Fibroblast of peridontal ligament (primary cell): Measurements from ENCODE around the gene UBAP1L.
"Not testable (repeated sequence)": the region's sequence is repeated elsewhere in the genome, so short reads cannot be mapped to it uniquely, and the experiment has no call there.

Experiments
- DNase-seq: peaks from one replicate; pipeline ENCODE4 v3.0.0-alpha.2; 2010; ENCODE audit errors: extremely low read depth

UBAP1L gene

DNA sequence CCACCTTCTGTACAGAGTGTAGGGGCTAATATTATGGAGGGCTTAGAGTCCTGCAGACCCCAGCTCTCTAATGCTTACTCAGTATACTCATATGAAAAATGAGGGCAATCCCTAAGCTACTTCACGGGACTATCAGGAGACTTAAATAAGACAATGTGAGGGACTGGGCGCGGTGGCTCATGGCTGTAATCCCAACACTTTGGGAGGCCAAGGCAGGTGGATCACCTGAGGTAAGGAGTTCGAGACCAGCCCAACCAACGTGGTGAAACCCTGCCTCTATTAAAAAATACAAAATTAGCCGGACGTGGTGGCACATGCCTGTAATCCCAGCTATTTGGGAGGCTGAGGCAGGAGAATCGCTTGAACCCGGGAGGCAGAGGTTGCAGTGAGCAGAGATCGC, 15.2 kb downstream of the UBAP1L start:
- DNase-seq: not testable (repeated sequence)

DNA sequence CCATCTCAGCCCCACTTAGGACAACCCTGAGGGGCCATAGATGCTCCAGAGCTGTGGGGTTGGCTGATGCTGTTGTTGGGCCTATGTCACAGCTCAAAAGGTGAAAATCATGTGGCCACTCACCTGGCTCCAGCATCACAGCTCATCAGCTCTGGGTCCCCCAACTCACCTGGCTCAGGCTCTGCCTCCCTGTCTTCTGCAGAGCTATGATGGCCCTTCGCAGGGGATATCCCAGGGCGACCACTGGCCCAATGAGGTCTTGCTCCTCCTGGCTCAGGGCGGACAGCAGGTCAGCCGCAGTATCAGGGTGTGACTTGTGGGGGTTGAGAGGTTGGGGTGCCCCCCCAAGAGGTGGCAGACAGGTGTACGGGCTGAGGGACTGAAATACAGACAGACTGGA, 15.7 kb downstream of the UBAP1L start:
- no peak for DNase-seq

DNA sequence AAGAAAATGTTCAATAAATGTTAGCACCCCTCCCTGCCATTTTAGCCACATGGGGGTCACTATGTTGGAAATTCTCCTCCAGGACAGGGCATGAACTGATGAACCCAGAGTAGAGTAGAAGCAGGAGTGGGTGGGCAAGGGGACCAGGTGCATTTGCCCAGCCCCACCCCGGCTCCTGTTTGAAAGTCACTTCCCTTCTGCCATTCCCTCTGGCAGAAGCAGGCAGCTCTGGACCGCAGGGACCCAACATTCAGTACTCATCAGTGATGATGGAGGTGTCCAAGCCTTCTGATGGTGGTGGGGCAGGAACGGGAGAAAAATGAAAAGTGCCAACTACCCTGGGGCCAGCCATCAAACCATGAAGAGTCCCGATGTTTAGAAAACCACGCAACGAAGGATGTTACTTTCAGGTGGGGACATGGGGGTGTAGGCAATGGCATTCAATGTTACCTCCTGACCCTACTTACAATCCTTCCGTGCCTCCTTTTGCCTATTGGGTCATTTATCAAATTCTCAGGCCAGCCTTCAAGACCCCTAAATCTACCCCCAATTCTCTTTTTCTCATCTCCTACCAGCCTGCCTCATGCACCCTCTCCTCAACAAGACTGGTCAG, 17.2 kb downstream of the UBAP1L start:
- DNase-seq: no peak

DNA sequence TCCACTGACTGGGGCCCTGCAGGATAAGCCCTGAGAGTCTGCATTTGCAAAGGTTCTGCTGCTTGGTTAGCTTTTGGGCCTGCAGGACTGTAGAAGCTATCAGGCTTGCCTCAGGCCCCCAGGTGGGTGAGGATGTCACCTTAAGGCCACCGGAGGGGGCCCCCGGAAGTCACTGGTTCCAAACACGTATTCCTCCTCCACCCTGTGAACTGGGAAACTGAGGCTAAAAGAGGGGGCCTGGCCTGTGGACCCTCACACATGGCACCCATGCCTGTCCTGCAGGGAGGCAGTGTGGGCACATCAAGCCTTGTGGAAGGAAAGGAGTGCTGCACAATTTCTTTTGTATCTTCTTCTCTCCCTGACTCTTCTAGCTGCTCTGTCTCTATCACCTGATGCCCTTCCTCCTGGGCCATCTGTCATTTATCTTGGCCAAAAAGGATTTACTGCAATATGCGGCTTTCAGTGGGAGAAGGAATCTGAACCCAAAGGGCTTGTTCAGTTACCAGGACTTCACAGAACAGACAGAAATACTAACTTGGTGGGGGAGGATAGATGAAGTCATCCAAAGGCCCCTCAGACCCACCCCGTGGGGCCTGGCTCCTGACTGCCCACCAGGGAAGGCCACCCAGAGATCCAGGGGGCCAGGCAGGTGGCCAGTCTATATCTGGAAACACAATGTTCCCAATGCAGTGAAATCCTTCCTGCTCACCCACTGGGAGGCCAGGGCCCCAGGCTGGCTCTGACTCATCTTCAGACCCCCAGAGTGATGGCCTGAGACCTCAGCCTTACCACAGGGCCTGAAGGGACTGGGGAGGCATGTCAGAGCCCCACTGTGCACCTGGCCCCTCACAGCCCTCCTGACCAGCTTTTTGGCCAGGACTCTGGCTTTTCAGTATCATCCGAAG, 18.3 kb downstream of the UBAP1L start:
- DNase-seq: no peak

DNA sequence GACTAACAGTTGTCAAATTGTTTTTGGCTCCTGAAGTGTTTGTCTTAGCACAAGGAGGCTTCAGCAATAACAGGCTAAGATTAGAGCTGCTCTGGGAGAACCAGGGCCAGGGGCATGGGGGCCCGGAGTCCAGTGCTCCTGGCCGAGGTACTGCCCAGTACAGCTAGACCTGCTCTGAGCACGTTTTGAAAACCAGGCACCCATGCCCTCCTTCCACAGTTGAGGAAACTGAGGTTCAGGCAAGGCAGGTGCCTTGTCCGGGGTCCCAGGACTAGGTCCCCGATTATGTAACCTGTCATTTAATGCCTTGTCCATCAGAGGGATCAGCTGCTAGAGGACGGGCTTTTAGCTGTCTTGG, 19.3 kb downstream of the UBAP1L start:
- DNase-seq: no peak

DNA sequence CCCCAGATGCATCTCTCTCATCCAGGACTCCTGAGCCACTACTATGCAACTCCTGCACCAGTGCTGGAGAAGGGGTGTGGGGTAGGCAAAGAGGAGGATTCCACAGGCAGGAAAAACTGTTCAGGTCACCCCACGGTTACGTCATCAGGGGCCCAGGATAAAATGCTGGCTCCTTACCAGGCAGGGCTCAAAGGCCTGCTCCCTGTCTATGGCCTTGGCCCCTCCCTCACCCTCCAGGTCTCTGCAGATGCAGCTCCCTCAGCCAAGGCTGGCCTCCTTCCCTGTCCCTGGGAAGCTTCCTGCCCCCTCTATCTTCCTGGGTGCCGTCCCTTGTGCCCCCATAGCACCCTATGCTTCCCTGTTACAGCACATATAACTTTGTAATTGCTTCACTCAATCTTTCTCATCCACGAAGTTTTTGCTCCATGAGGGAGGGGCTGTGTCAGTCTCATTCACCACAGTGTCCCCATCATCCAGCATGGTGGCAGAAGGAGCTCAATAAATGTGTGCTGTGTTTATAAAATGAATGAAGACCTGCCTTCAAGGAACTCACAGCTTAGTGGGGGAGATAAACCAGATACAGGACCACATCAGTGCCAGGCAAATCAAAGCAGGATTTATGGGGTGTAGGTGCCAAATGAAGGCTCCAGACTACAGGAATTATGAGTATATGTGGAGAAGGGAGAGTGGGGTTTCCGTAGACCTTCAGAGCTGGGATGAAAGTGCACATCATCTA, 19.8 kb downstream of the UBAP1L start:
- no peak for DNase-seq

DNA sequence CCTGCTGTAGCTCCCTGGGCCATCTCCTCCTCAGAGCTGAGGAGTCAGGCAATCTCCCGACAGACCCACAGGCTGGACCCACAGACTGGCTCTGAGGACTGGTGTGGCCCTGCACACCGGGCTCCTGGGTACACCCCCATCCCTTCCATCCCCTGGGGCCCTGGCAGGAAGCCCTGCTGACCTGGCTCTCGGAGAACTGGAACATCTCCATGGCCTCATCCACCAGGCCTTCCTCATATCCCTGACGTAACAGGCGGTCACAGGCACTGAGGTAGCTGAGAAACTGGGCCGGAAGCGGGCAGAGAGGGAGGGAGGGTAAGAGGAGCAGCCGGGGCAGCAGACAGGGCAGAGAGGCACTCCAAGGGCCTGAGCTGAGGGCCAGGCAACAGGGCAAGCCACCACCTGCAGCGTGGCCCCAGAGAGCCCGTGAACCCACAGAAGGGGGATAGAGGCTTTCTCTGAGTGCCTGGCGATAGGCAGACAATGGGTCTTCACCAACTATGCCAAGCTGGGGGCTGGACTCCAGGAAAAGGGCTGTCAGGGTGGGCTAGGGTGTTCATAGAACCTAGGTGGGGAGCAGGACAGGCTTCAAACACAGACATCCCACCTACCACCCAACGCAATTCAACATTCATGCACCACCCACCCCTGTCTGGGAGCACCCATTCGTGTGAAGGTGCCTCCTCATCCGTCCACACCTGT, 20.6 kb downstream of the UBAP1L start:
- no peak for DNase-seq

DNA sequence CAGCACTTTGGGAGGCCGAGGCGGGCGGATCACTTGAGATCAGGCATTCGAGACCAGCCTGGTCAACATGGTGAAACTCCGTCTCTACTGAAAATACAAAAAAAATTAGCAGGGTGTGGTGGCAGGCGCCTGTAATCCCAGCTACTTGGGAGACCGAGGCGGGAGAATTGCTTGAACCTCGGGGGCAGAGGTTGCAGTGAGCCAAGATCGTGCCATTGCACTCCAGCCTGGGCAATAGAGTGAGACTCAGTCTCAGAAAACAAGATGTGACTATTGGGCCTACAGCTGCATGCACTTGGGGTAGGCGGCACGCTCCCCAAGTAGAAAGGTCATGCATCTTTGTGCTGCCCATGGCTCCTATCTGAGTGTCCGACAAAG, 21.2 kb downstream of the UBAP1L start:
- not testable (repeated sequence) for DNase-seq

DNA sequence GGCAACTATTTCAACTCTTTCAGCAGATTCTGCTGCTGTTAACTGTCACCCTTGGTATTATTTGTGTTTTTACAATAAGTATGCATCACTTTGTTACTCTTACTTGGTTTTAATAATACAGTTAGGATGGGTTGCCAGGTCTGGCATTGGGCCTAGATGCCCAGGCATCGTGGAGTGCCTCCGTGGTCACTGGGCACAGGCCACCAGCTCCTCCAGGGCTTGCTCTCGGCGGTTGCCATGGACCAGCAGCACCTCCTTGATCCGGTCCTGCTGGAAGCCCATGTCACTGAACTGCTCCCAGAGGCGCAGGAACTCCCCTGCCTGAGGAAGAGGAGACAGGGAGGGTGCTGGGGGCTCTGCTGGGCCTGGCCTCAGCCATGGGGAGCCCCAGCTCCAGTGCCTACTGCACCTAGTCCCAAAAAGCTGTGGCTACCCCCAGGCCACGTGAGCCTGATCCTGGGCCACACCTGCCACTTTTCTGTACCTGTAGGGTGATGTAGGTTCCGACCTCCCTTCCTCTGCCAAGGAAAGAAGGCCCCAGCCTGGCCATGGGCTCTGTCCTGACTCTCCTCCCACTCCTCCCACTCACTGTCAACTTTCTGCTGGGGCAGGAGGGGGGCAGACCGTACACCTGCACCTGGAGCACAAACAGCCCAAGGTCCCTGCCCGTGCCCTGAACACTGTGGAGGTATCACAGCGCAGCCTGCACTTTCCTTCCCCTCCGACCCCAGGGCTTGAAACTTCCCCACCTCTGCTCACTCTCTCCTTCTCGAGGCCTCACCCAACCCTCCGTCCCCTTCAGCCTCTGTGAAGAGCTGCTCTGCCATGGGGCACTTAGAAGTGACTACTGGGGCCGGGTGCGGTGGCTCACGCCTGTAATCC, 21.8 kb downstream of the UBAP1L start:
- DNase-seq: no peak

DNA sequence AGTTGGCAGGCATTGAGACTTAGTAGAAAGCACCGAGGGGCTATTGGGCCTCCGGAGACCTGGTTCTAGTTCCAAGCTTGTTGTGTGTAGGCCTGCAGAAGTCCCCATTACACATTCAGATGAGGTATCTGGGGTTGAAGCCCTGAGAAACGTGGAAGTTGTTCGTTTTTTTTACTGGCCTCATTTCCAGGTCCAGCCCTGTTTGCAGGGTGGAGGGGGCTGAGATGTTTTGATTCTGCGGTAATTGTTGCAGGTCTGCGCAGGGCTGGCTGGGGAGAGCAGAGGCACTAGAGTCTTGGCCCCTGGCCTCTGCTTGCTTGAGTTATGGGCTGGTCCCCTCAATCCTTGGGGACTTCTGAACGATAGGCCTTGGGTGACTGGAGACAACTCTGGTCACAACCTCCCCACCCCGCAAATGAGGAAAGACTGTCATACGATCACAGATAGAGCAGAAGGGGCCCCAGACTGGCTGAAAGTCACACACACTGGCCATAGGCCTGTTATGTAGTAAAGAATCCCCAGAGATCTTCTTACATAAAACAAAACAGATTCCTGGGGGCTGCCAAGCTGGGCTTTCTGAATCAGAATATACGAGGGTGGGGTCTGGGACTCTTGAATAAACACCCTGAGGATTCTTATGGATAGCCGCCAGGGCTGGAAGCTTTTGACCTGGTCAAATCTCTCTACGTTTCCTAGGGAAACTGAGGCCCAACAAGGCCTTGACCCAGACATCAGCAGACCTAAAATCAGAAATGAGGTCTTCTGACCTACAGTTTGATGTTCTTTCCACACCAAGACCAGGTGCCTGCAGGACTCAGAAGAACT, 22.8 kb downstream of the UBAP1L start:
- DNase-seq: no peak

DNA sequence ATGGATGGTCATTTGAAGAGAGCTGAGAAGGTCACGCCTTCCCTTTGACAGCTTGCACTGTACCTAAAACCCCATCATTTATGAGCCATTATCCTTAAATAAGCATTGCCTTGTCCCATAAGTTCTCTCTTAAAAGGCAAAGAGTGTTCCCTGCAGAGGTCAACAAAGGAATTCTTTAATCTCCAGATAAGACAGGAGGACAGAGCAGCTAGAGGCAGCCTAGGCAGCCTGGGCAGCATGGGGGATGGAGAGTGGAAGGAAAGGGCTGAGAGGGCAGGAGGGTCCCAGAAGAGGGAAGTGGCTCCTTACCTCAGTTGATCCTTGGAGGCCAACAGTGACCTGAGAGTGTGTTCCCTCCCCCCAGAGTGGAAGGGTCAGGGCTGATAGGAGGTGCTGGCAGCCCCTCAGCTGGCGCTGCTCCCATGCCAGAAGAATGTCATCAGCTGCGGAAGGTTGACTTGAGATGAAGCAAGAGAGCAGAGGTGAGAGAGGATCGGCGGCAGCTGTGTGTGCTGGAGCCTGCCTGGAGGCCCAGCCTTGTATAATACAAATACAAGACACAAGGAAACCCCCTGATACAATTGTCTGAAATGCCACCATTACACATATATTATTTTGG, 25.7 kb downstream of the UBAP1L start:
- DNase-seq: no peak

DNA sequence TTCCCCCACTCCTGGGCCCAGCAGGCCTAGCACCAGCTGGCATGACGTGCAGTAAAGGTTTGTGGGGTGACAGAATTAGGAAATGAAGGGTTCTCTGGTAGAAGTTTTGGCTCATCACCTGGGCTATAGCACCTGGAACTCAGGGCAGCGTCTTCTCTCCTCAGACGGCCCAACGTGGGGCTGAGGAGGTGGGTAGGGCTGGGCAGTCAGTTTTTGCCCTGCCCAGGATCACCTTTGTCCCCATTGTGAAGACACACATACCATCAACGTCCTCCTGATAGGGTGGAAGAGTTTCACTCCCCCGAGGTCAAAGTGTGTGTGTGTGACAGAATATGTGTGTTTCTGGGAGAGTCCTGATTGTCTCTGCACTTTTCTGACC, 26.4 kb downstream of the UBAP1L start:
- DNase-seq: no peak

DNA sequence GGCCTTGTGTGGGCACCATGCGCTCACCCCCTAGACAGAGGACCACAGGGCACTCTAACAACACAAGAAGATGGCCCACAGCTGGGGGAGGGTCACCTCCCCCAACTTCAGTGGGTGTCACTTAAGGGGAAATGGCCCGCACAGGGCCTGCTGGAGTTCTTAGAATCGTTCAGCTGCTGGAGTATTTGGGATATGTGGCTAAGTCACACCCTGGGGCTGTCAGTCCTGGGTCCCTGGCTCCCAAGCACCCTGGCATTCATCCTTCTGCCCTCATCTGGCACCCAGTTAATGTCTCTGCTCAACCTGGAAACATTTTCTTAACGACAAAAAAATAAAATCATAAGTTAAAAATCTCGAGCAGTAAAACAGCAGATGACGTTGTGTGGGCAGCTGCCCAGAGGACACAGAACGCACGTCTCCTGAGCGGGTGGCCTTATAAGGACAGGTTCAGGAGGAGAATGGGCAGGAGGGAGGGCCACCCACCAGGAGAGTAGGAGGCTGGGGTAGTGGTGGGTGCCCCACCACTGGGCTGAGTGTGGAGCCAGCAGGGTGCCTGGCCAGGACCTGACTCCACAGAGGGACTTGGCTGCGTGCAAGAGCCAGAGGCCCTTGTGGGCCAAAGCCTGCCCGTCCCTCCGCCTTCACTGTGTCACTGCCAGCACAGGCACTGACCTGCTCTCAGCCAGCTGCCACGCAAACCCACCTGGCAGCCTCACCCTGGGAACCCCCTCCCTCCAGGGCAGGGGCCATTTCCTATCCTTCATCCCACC, 26.9 kb downstream of the UBAP1L start:
- DNase-seq: no peak

DNA sequence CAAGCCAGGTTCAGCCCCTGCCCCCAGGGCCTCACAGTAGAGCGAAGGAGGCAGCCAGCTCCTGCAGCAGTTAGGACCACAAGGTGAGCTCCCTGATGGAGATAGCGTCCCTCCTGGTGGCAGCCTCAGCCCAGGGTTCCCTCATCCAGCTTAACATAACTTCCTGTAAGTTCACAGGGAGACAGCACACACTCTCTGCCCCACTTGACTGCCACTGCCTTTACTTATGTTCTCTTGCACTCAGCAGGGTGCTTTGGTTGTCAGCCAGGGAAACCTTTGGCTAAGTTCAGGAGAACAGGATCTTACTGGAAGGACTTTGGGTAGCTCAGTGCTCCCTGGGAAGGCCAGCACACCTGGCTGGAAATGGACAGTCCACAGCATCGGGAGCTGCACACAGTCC, 27.6 kb downstream of the UBAP1L start:
- DNase-seq: no peak

DNA sequence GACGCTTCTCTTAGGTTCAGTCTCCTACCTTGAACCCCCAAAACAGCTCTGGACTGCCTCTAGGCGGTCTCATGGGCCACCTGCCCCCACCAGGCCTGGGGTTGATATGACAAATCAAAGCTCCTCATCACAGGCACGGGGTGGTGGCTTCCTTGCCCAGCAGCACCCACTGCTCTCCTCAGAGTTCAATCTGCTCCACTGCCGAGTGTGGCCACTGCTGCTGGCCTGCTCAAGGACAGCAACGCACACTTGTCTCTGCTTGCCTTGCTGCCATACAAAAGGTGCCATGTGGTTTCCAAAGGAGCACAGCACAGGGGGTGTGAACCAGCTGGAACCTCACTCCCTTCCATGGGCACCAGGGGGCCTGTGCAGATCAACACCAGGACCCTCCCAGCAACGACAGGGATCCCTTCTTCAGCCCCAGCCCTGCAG, 28.3 kb downstream of the UBAP1L start:
- no peak for DNase-seq

DNA sequence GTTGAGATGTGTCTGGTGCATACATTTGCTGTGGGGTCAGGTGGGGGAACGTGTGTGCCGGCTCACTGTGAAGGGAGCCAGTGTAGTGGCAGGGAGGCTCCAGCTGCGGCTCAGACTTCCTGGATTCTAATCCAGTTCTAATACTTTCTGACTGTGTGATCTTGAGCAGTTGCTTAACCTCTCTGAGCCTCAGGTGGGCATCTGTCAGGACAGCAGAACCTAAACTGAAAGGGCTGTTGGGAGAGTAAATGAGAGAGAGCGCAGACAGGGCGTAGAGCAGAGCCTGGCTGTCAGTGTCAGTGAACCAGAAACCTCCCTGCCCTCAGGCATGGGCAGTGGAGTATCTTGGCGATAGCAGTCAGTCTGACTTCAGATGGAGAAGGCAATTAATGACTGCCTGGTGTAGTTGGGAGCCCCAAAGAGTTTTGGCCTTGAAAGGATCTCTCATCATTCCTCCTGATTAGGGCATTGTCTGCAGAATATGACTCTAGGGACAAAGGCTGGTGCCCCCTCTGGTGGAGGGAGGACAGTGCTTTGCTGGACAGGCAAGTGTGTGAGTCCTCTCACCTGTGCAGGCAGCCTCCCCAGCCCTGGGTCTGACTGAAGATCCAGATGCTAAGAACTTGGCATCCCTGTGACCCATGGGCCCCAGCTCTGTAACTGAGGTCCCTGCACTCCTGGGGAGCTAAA, 28.9 kb downstream of the UBAP1L start:
- peak; percentile 13 for DNase-seq

DNA sequence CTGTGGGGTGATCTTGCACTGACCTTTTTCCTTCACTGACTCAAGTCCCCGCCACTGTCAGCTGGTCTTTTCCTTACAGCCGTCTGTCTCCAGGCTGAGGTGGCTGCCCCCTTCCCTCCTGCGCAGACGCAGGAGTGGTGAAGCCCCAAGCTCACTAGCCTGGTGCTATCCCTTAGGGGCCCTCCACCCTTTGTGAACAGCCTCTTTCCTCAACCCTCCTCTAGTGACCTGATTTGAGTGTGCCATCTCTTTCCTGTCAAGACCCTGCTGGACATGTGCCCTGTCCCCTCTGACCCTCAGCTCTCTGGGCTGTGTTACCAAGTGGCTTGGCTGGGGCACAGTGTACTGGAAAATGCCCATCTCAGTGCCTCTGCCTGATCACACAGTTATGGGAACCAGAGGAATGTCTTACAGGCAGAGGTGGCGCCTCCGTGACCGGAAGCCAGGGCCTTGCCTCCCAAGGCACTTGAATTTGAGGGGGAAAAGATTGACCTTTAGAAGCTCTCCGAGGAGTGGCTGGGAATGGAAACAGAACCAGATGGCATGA, 29.7 kb downstream of the UBAP1L start:
- DNase-seq: no peak
